OCI-LY7 (cell line): ENCODE measurements around the gene PWP2. TPM values are rescaled to one million over a fixed set of nuclear protein-coding genes. Genes with fewer than 3 reads are reported as not detected.

ENCODE experiments used
- BruUV-seq: library from RNA; stranded (reverse); fragments of 400-500 nt; replicated peaks from 2 replicates; lab custom pipeline; 2021; lab: Mats Ljungman, UMichigan
- CTCF ChIA-PET: fragments of 300-600 bp; sonication (Branson Sonifier 250); formaldehyde crosslinking; loops from one replicate; lab custom pipeline; 2022; ENCODE audit warnings: antibody characterized with exemption; ENCODE audit not compliant: unreplicated experiment; lab: Charles Lee
- POLR2A ChIA-PET: fragments of 300-600 bp; sonication (Branson Sonifier 250); formaldehyde crosslinking; loops from one replicate; lab custom pipeline; 2022; ENCODE audit warnings: antibody characterized with exemption; lab: Charles Lee
- DNase-seq: peaks from one replicate; pipeline ENCODE4 v3.0.0-alpha.2; 2015; ENCODE audit warnings: low spot score
- H2AFZ ChIP-seq: fragments of 200-600 bp; sonication (generic), shearing (Covaris generic); 2 replicates; pipeline ENCODE4 v1.6.1; 2014; ENCODE audit warnings: mild to moderate bottlenecking, antibody characterized with exemption, low read length, moderate library complexity
- H3K27ac ChIP-seq: fragments of 200-600 bp; sonication (generic); 2 replicates; pipeline ENCODE4 v1.5.1; 2014; ENCODE audit warnings: mixed run types, low read depth, mild to moderate bottlenecking, moderate library complexity, low read length, inconsistent platforms; ENCODE audit not compliant: poor library complexity, severe bottlenecking
- H3K36me3 ChIP-seq: fragments of 200-600 bp; sonication (generic); 2 replicates; pipeline ENCODE4 v1.6.1; 2014; ENCODE audit warnings: mild to moderate bottlenecking, antibody characterized with exemption, low read length, moderate library complexity, mixed read lengths; ENCODE audit not compliant: insufficient read depth
- H3K4me1 ChIP-seq: fragments of 200-600 bp; sonication (generic); 2 replicates; pipeline ENCODE4 v1.5.1; 2014; ENCODE audit warnings: mild to moderate bottlenecking, low read length; ENCODE audit not compliant: insufficient read depth, poor library complexity, severe bottlenecking
- H3K4me2 ChIP-seq: fragments of 200-600 bp; sonication (generic); 2 replicates; pipeline ENCODE4 v1.6.1; 2014; ENCODE audit warnings: mild to moderate bottlenecking, low read length
- H3K4me3 ChIP-seq: fragments of 200-600 bp; sonication (generic); 2 replicates; pipeline ENCODE4 v1.5.1; 2014; ENCODE audit warnings: mild to moderate bottlenecking, low read depth, low read length; ENCODE audit not compliant: poor library complexity, severe bottlenecking
- H3K79me2 ChIP-seq: fragments of 200-600 bp; sonication (generic); 2 replicates; pipeline ENCODE4 v1.6.1; 2016; ENCODE audit warnings: low read depth, mild to moderate bottlenecking, low read length, moderate library complexity, mixed read lengths; ENCODE audit not compliant: insufficient read depth
- H3K9me2 ChIP-seq: fragments of 200-600 bp; sonication (generic); 2 replicates; pipeline ENCODE4 v1.6.1; 2016; ENCODE audit warnings: mild to moderate bottlenecking, low read length, mixed read lengths; ENCODE audit not compliant: insufficient read depth
- H3K9me3 ChIP-seq: fragments of 200-600 bp; sonication (generic); 2 replicates; pipeline ENCODE4 v1.6.1; 2014; ENCODE audit warnings: mild to moderate bottlenecking, mixed run types, low read length, mixed read lengths
- H4K20me1 ChIP-seq: fragments of 200-600 bp; sonication (generic); 2 replicates; pipeline ENCODE4 v1.6.1; 2014; ENCODE audit warnings: mild to moderate bottlenecking, antibody characterized with exemption, low read length, moderate library complexity, mixed read lengths; ENCODE audit not compliant: insufficient read depth
- EZH2phosphoT487 ChIP-seq: fragments of 200-600 bp; sonication (generic); IDR thresholded peaks from 2 replicates; pipeline ENCODE4 v1.6.1; 2018; ENCODE audit warnings: low read depth, borderline replicate concordance, mild to moderate bottlenecking, mixed run types, antibody characterized with exemption, low read length, moderate library complexity, mixed read lengths
- intact Hi-C: fragments of 100-400 bp; cut with micrococcal nuclease; formaldehyde crosslinking; loops from one replicate; pipeline ENCODE4 v1.10.0; 2022; ENCODE audit not compliant: unreplicated experiment
- total RNA-seq, 2 experiments: library from RNA; depleted of rRNA in 1 of 2; stranded (reverse); fragments of >200 nt in 1 of 2; shearing (Covaris generic) in 1 of 2; gene quantifications; 2 replicates each; pipeline ENCODE4 v1.2.3, GENCODE V29; 2014 to 2022
- TF ChIP-seq, protein P1 (sequence below): fragments of 200-600 bp; sonication (generic); conservative IDR thresholded peaks from 2 replicates; pipeline ENCODE4 v1.5.1; 2014; ENCODE audit warnings: mild to moderate bottlenecking, antibody characterized with exemption, low read length, moderate library complexity, mixed read lengths

The PWP2 gene
- total RNA-seq, 2 experiments from 2014 or later, result 8.2 to 11.5 TPM

DNA sequence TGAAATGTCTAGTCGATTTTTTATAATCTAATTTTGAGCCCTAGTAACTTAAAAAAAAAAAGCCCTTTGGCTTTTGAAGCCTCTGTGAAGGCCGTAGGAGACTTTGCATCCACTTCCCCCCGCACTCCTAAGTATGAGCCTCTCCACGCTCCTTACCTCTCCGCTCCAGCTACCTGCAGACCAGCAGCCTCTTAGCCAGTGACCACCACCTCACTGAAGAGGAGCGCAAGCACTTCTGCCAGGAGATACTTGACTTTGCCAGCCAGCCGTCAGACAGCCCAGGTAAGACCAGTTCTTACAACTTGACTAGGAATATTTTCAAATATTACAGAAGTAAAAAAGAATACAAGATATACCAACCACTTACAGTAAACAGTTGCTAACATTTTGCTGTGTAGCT is 27.4 kb upstream of the PWP2 start:
- no peak for DNase-seq
- intact Hi-C loops, result no loop called here
- no peak for TF ChIP-seq EZH2phosphoT487
- TF ChIP-seq, protein P1, sequence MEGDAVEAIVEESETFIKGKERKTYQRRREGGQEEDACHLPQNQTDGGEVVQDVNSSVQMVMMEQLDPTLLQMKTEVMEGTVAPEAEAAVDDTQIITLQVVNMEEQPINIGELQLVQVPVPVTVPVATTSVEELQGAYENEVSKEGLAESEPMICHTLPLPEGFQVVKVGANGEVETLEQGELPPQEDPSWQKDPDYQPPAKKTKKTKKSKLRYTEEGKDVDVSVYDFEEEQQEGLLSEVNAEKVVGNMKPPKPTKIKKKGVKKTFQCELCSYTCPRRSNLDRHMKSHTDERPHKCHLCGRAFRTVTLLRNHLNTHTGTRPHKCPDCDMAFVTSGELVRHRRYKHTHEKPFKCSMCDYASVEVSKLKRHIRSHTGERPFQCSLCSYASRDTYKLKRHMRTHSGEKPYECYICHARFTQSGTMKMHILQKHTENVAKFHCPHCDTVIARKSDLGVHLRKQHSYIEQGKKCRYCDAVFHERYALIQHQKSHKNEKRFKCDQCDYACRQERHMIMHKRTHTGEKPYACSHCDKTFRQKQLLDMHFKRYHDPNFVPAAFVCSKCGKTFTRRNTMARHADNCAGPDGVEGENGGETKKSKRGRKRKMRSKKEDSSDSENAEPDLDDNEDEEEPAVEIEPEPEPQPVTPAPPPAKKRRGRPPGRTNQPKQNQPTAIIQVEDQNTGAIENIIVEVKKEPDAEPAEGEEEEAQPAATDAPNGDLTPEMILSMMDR, result no peak
- H3K4me2 ChIP-seq, result no peak overlapping the region
- no peak overlapping the region for H3K4me3 ChIP-seq
- H3K27ac ChIP-seq, result no peak overlapping the region
- no peak overlapping the region for H2AFZ ChIP-seq
- H3K79me2 ChIP-seq, result no peaks in the 10 kb centered on the region
- POLR2A ChIA-PET, result no interaction called here
- no peaks in the 10 kb centered on the region for H3K9me2 ChIP-seq
- BruUV-seq, result no TSS peak
- no peaks in the 10 kb centered on the region for H3K4me1 ChIP-seq
- peaks cover 94% of the 10 kb centered on the region for H3K36me3 ChIP-seq
- H3K9me3 ChIP-seq, result no peaks in the 10 kb centered on the region
- H4K20me1 ChIP-seq, result no peaks in the 10 kb centered on the region
- CTCF ChIA-PET, result no interaction called here

DNA sequence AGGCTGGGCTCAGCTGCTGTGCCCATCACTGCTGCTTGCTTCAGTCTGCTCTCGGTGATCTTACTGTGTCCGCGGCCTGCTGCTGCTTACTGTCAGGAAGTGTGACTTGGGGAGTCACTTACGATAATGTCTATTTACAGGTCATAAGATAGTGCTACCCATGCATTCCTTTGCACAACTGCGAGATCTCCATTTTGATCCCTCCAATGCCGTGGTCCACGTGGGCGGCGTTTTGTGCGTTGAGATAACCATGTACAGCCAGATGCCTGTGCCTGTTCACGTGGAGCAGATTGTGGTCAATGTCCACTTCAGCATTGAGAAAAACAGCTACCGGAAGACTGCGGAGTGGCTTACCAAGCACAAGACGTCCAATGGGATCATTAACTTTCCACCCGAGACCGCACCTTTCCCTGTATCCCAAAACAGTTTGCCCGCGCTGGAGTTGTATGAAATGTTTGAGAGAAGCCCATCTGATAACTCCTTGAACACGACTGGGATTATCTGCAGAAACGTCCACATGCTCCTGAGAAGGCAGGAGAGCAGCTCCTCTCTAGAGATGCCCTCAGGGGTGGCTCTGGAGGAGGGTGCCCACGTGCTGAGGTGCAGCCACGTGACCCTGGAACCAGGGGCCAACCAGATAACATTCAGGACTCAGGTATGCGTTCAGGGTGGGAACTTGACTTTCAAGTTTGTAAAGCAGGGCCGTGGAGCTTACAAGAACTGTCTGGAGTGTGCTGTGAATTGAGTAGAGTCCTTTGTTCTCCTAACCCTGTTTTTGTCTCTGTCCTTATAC is 24.4 kb upstream of the PWP2 start:
- intact Hi-C loops, result no loop called here
- BruUV-seq, result no TSS peak
- Histone ChIP-seq H3K4me1 (no peaks in the 10 kb centered on the region), H3K36me3 (peaks cover 87% of the 10 kb centered on the region), H3K79me2 (no peaks in the 10 kb centered on the region), H2AFZ (no peak overlapping the region), H3K4me2 (no peak overlapping the region), H3K9me2 (no peaks in the 10 kb centered on the region), H3K27ac (no peak overlapping the region), H3K9me3 (no peaks in the 10 kb centered on the region), H4K20me1 (no peaks in the 10 kb centered on the region), H3K4me3 (no peak overlapping the region)
- no peak for DNase-seq
- TF ChIP-seq, protein P1, result no peak
- no peak for TF ChIP-seq EZH2phosphoT487
- ChIA-PET CTCF (interaction anchor here (0.9 kb wide), 1 partner anchor 8 kb away, joined by 3 read pairs; no protein-coding TSS in a partner anchor), POLR2A (interaction anchor here (0.7 to 1.2 kb wide), 3 partner anchors 10 to 70 kb away, joined by 3 to 4 read pairs (median 3); no protein-coding TSS in a partner anchor)

DNA sequence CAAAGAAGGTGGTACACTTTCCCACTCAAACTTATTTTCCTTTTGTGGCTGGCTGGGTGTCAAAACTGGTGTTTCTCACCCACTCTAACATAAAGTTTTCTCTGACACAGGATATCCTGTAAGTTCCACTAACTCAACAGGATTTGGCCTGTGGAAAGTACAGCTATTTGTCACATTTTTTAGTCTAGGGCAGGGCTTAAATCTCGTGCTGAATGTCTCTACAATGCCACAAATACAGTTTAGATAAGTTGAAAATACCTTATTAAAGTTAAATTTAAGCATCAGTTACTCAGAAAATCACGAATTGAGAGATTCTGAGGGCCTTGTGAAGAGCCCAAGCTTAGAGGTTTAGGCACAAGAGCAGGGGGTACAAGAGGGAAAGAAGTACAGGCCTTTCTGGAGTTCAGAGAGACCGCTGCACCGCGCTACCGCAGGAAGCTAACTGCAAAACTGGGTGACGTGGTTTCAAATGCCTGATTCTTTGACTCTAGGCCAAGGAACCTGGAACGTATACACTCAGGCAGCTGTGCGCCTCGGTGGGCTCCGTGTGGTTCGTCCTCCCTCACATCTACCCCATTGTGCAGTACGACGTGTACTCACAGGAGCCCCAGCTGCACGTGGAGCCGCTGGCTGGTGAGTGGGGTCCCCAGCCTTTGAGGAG is 23.4 kb upstream of the PWP2 start:
- H3K4me2 ChIP-seq, result no peak overlapping the region
- no peak overlapping the region for H3K27ac ChIP-seq
- H3K36me3 ChIP-seq, result peaks cover 87% of the 10 kb centered on the region

More for the DNA sequence above, 23.4 kb upstream of the PWP2 start:
- no TSS peak for BruUV-seq
- Histone ChIP-seq H3K4me3 (no peak overlapping the region), H3K9me2 (no peaks in the 10 kb centered on the region), H4K20me1 (no peaks in the 10 kb centered on the region), H3K4me1 (no peaks in the 10 kb centered on the region), H3K9me3 (no peaks in the 10 kb centered on the region), H2AFZ (no peak overlapping the region), H3K79me2 (no peaks in the 10 kb centered on the region)
- TF ChIP-seq, protein P1, result no peak
- no peak for TF ChIP-seq EZH2phosphoT487
- ChIA-PET CTCF (interaction anchor here (0.9 kb wide), 1 partner anchor 9 kb away, joined by 3 read pairs; no protein-coding TSS in a partner anchor), POLR2A (interaction anchor here (0.7 to 1.6 kb wide), 4 partner anchors 9 to 71 kb away, joined by 3 to 9 read pairs (median 4); no protein-coding TSS in a partner anchor)
- intact Hi-C loops, result no loop called here
- DNase-seq, result no peak
